ENCODE results near the gene LAMTOR1. TPM values are rescaled to one million over a fixed set of nuclear protein-coding genes. Genes with fewer than 3 reads are reported as not detected.
"Not testable (repeated sequence)": the region's sequence is repeated elsewhere in the genome, so short reads cannot be mapped to it uniquely, and the experiment has no call there.

The LAMTOR1 gene
- polyA plus RNA-seq (ENCODE audit: insufficient read length), result 111 TPM
- long read RNA-seq, donor 1, transcript LAMTOR1-201 (5 exons, 1,179 nt), result major isoform, 96 of 133 reads
- long read RNA-seq, donor 1, partial matches to known transcripts, result 28 of 133 reads
- long read RNA-seq, donor 1, other reads (novel, unspliced or antisense), result 0 of 133 reads
- long read RNA-seq, donor 2, transcript LAMTOR1-201 (5 exons, 1,179 nt), result major isoform, 53 of 68 reads
- long read RNA-seq, donor 2, partial matches to known transcripts, result 13 of 68 reads
- long read RNA-seq, donor 2, other reads (novel, unspliced or antisense), result 0 of 68 reads
- long read RNA-seq, donor 3, transcript LAMTOR1-201 (5 exons, 1,179 nt), result major isoform, 51 of 54 reads
- long read RNA-seq, donor 3, partial matches to known transcripts, result 0 of 54 reads
- long read RNA-seq, donor 3, other reads (novel, unspliced or antisense), result 0 of 54 reads
- long read RNA-seq, donor 4, partial matches to known transcripts, result 0 of 2 reads
- long read RNA-seq, donor 4, other reads (novel, unspliced or antisense), result 0 of 2 reads
- long read RNA-seq, donor 5, transcript LAMTOR1-201 (5 exons, 1,179 nt), result major isoform, 106 of 111 reads
- long read RNA-seq, donor 5, partial matches to known transcripts, result 0 of 111 reads
- long read RNA-seq, donor 5, other reads (novel, unspliced or antisense), result 0 of 111 reads
- long read RNA-seq, donor 6, transcript LAMTOR1-201 (5 exons, 1,179 nt), result major isoform, 72 of 83 reads
- long read RNA-seq, donor 6, partial matches to known transcripts, result 7 of 83 reads
- long read RNA-seq, donor 6, other reads (novel, unspliced or antisense), result 0 of 83 reads
- long read RNA-seq, donor 7, transcript LAMTOR1-201 (5 exons, 1,179 nt), result major isoform, 67 of 70 reads
- long read RNA-seq, donor 7, partial matches to known transcripts, result 0 of 70 reads
- long read RNA-seq, donor 7, other reads (novel, unspliced or antisense), result 0 of 70 reads
- long read RNA-seq, donor 8, transcript LAMTOR1-201 (5 exons, 1,179 nt), result major isoform, 27 of 30 reads
- long read RNA-seq, donor 8, partial matches to known transcripts, result 0 of 30 reads
- long read RNA-seq, donor 8, other reads (novel, unspliced or antisense), result 0 of 30 reads

DNA sequence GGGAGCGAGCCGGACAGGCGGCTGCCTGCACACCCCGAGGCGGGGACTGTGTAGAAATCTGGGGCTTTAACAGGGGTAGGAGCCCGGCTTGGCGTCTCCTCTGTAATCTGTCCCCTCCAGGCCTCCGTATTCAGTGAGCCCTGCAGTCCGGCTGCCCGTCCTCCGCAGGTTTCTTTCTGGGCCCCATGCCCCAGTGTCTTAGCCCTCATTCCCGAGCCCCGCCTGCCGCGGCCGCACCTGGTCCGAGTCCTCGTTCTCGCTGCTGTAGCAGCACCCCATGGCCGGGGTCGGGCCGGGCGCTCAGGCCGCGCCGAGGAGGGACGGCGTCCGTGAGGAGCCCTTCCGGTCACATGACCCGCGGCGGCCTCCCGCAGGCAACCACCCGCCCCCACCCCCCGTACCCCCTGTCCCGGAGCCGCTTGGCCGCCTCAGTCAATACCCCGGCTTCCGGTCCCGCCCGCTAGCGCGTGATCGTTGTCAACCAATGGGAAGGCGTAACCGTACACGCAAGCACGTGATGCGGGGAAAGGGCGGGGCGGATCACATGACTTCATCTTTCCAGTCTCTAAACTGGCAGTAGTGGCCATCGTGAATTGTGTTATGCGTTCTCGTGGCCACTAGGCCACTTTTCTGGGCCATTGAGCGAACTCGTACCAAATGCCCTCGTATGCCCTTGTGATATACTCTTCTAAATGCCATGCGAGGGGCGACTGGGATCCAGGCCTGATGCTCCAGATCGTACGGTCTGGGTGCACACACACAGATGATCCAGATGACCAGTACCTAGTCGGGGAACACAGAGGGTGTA, at the start of gene LAMTOR1:
Gene LAMTOR1 (minus strand): TSS at position 352 of the 808 bp plus-strand sequence. CDS start 73 bp downstream, at position 279.
- peak; percentile 99 for DNase-seq

DNA sequence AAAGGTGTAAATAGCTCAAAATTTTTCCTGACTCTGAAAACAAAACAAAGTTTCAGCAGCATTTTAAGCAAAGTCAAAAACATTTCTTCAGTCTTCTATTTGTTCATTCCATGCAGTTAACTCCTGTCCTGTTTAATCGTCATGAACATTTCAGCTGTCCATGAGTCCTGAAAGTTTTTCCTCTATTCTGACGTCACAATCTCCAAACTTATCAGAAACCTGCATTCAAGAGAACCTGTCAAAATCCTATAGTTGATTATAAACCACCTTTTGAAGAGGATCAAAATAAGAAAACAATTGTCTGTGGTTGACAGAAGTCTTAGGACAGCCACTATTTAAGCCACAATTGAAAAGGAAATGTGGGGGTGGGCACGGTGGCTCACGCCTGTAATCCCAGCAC, 47.8 kb upstream of the LAMTOR1 start:
- DNase-seq, result no peak

DNA sequence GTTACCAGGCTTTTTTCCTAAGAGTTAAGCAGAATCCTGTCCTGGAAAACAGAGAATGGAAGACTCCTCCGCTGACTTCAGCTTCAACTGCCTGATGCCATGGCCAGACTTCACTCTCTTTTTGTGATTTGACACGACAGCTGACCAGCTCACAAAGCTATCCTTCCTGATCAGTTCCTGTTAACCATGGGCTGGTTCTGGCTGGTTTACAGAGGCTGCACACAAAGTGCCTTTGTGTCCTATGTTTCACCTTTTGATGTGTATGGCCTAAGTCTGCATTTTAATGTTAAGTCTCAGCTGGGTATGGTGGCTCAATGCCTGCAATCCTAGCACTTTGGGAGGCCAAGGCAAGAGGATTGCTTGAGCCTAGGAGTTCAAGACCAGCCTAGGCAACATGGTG, 43.5 kb upstream of the LAMTOR1 start:
- no peak for DNase-seq

DNA sequence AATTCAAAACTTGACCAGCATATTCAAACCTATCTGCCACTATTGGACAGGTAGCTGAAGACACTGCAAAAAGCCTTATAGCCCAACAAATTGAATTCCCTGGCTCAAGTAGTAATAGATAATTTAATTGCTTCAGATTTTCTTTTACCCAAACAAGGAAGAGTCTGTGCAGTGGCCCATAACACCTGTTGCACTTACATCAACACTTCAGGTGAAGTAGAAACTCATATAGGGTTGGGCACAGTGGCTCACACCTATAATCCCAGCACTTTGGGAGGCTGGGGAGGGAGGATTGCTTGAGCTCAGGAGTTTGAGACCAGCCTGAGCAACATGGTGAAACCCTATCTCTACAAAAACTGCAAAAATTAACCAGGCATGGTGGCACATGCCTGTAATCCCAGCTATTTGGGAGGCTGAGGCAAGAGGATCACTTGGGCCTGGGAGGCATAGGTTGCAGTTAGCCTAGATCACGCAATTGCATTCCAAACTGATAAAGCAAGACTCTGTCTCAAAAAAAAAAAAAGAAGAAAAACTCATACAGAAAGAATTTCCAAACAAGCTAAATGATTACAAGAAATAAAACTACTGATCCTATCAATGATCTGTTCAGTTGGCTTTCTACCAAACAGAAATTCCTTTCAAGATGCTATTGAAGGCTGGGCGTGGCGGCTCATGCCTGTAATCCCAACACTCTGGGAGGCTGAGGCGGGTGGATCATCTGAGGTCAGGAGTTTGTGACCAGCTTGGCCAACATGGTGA, 41.9 kb upstream of the LAMTOR1 start:
- no peak for DNase-seq

- DNase-seq, result not testable (repeated sequence)
Measured at GRCh38 chr11:72142543-72142942, 39.4 kb upstream of the LAMTOR1 start.

DNA sequence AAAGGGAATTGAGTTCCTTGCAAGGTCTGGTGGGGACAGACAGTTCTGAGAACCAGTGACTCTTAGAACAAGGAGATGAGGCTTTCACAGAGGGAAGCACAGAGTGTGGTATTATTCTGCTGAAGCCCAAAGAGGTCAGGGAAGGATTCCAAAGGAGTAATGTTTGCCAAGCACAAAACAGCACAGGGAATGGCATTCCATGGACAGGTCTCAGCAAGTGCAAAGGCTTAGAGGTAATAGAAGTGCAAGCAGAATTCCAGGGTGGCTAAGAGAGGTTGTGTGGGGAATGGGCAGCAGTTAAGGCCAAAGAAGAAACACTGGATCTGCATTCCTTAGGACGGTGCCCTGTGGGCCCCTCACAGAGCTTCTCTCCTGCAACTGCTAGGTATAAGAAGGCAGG, 39.0 kb upstream of the LAMTOR1 start:
- not testable (repeated sequence) for DNase-seq

- DNase-seq, result no peak
Measured at GRCh38 chr11:72141066-72141465, 38.0 kb upstream of the LAMTOR1 start.

DNA sequence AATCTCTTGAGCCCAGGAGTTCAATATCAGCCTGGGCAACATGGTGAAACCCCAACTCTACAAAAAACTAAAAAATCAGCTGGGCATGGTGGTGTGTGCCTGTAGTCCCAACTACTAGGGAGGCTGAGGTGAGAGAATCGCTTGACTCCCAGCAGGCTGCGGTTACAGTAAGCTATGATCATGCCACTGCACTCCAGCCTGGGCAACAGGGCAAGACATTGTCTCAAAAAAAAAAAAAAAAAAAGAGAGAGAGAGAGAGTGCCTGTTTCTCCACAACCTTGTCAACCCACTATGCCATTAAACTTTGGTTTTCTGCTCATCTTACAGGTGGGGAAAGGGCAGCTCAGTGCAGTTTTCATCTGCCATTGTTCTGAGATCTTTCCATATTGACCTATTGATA, 37.6 kb upstream of the LAMTOR1 start:
- no peak for DNase-seq

DNA sequence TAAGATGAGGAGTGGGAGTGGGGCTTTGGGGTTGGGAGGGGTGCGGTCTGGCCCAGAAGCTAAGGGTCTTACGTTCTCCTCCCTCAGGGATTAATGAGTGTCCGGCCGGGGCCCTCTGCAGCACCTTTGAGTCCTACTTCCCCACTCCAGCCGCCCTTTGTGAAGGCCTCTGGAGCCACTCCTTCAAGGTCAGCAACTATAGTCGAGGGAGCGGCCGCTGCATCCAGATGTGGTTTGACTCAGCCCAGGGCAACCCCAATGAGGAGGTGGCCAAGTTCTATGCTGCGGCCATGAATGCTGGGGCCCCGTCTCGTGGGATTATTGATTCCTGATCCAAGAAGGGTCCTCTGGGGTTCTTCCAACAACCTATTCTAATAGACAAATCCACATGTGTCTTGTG, 36.4 kb upstream of the LAMTOR1 start:
- no peak for DNase-seq

GRCh38 chr11:72138821-72139390, 35.8 kb upstream of the LAMTOR1 start:
- DNase-seq, result no peak

DNA sequence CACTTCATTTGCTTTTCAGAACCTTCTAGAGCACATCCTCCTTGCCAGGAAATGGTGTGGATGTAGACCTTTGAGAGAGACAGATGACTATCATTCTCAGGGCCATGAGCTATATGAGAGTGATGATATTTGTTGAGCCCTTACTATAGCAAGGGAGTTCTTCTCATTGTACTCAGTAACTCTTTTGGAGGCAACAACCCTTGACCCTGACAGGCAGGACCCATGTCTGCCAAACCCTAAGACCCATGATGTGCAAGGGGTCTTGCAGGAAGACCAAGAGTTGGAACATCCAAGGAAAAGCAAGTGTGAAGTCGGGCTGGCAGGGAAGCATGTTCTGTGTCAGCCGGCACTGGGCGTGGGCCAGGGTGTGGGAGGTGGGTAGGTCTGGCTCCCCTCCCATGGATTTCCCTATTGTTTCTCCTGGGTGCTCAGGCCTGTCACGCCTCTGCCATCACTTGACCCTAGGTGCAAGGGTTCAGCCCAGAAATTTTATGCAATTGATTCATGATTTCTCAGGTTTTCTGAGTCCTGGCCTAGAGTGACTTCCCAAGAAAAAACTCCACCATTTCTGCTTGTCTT, 33.7 kb upstream of the LAMTOR1 start:
- DNase-seq, result no peak

DNA sequence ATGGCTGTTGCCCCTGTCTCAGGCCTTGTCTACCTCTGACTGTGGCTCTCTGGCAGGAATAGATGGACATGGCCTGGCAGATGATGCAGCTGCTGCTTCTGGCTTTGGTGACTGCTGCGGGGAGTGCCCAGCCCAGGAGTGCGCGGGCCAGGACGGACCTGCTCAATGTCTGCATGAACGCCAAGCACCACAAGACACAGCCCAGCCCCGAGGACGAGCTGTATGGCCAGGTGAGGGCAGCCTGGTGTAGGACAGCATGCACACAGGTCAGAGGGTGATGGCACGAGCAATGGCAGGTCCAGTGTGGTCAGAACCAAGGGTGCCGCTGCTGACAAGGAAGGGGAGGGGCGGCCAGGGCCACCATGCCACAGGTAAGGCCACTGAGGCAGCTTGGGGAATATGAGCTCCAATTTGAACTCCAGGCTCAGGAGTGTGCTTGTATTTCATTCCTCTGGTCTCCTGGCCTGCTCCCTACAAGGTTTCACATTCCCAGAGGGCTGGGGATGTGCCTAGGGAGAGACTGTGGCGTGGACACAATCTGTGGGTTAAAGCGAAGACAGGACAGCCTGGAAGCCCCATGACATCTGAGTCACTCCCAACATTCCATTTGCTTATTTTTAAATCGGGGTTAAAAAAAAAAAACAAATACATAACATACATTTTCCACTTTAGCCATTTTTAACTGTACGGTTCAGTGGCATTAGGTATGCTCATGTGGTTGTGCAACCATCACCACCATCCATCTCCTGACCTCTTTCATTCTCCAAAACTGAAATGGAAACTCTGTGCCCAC, 33.0 kb upstream of the LAMTOR1 start:
- no peak for DNase-seq

DNA sequence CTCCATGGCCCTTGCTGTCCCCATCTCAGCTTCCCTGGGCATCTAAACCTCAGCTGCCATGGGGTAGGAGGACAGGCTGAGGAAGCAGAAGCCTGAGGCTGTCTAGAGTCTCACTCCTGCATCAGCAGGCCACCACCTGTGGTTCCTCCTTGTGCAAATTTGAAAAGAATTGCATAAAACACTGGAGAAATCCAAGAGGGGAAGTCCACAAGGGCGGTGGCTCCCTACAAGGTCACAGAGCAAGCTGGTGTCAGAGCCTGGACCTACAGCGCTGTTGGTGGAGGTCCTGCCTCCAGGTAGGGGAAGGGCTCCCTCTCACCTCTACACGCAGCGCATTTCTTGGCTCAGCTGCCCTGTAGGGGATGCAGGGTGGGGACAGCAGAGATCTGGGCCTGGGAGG, 32.4 kb upstream of the LAMTOR1 start, which contains the start of gene FOLR3:
Gene FOLR3 (plus strand): TSS at position 253 of the 400 bp plus-strand sequence. CDS start 228 bp downstream, outside the sequence.
- DNase-seq, result not testable (repeated sequence)

DNA sequence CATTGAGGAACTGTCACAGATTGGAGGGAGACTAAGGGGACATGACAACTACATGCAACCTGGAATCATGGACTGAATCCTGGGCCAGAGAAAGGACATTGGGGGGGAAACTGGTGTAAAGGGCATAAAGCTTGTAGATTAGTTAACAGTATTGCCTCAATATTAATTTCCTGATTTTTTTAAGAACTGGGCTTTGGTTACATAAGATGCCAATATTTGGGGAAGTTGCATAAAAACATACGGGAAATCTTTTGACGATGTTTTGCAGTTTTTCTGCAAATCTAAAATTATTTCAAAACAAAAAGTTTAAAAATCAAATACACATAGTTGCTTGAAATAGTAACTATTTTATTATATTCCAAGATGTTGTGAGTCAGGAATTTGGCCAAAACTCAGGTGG, 29.5 kb upstream of the LAMTOR1 start:
- DNase-seq, result no peak

GRCh38 chr11:72129381-72129780, 26.3 kb upstream of the LAMTOR1 start:
- no peak for DNase-seq

DNA sequence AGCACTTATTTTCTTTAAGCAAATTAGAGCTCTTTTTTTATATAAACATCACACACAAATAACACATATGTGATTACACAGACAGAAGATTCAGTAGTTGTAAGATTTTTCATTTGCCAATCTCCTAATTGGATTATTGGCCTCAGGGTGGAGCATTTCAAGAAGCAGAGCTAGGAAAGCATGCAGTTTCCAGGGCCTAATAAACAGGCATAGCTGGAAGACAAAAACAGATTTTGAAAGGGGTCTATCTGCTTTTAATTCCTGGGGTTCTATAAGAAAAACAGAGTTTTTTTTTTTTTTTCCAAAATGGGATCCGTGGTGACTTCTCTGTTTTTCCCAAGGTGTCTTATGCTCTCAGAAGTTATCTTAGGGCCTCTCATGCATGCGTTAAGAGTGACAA, 24.8 kb upstream of the LAMTOR1 start:
- no peak for DNase-seq

DNA sequence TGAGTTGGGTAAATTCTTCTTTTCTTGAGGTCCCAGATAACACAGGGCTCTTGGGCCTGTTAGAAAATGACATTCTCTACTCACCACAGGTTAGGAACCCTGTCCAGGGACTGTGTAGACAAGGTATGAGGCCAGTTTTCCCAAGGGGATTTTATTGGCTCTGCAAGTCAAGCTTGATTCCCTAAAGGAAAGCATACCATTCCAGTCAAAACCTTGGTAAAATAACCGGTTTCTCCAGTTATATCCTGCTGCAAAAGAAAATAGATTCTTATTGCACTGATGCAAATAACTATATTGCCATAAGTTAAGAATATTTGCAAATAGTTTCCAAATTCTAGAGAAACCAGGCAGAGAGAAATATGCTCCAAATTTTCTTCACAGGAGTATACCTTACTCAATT, 22.9 kb upstream of the LAMTOR1 start:
- no peak for DNase-seq

DNA sequence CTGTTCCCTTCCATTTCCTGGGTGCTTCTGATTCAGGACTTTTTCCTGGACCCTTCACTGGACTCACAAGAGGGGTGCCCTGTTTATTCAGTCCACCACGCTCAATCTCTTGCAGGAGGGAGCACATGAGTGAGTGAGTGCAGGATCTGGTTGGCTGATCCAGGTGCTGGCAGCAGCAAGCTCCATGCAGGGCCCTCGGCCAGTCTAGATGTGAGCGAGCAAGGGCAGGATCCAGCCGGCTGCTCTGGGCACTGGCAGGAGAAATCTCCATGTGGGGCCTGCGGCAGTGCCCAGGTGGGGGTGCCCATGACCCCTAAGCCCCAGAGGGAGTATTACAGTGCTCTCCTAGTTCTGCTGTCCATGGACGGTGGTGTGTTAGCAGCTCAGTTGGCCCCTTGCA, 20.9 kb upstream of the LAMTOR1 start:
- DNase-seq, result no peak

DNA sequence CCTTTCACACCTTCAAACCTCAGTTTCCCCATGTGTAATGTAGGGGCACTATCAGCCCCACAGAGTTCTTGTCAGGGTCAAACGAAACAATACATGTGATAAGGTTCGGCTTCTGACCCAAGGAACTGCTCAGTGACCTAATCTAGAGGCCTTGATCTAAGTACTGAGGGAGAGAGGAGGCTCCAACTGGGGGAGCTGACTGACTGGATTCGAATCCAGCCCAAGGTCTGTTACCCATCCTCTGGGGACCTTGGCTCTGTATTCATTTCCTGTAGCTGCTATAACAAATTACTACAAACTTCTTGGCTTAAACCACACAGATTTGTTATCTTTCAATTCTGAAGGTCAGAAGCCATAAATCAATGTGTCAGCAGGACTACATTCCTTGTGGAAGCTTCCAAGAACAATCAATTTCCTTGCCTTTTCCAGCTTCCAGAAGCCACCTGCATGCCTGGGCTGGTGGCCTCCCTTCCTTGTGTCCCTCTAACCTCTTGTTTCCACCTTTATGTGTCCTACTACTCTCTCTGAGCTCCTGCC, 20.1 kb upstream of the LAMTOR1 start:
- DNase-seq, result no peak
